Heart left ventricle (tissue), 16 donors: Measurements from ENCODE around the gene SLC9A3. TPM values are rescaled to one million over a fixed set of nuclear protein-coding genes. Genes with fewer than 3 reads are reported as not detected.
"Not testable (repeated sequence)": the region's sequence is repeated elsewhere in the genome, so short reads cannot be mapped to it uniquely, and the experiment has no call there.

Experiments
- ATAC-seq, 4 donors: fragments of 200-7000 bp; cut with Tn5 transposase; one replicate each; pipeline ENCODE4 v1.9.1; 2020 to 2022; ENCODE audit warnings: moderate library complexity in 4 of 4, mild to moderate bottlenecking in 3 of 4, moderate number of reproducible peaks in 1 of 4
- DNase-seq, 5 donors: peaks; one replicate each; pipeline ENCODE4 v3.0.0-alpha.2; 2020
- H3K27ac ChIP-seq, 12 donors: fragments of 200-600 bp; sonication (generic) in 4 of 12; one replicate each; pipeline versions ENCODE4 v1.5.0 to v1.8.0; 2016 to 2022; ENCODE audit warnings: mild to moderate bottlenecking in 2 of 12
- H3K27me3 ChIP-seq, 9 donors: fragments of 200-600 bp; sonication (generic) in 2 of 9; one replicate each; pipeline versions ENCODE4 v1.5.1 to v1.8.0; 2016 to 2022; ENCODE audit warnings: mild to moderate bottlenecking in 3 of 9
- H3K36me3 ChIP-seq, 9 donors: fragments of 200-600 bp; sonication (generic) in 2 of 9; one replicate each; pipeline versions ENCODE4 v1.5.0 to v1.8.0; 2018 to 2022; ENCODE audit warnings: mild to moderate bottlenecking in 2 of 9
- H3K4me1 ChIP-seq, 12 donors: fragments of 200-600 bp; sonication (generic) in 4 of 12; one replicate each; pipeline versions ENCODE4 v1.5.0 to v1.8.0; 2016 to 2022; ENCODE audit warnings: mild to moderate bottlenecking in 3 of 12
- H3K4me3 ChIP-seq, 12 donors: fragments of 200-600 bp; sonication (generic) in 4 of 12; one replicate each; pipeline versions ENCODE4 v1.5.0 to v1.8.0; 2017 to 2022; ENCODE audit warnings: mild to moderate bottlenecking in 9 of 12, moderate library complexity in 4 of 12
- H3K9me3 ChIP-seq, 12 donors: fragments of 200-600 bp; sonication (generic) in 4 of 12; one replicate each; pipeline versions ENCODE4 v1.5.0 to v1.8.0; 2016 to 2022; ENCODE audit warnings: mild to moderate bottlenecking in 1 of 12
- CTCF ChIP-seq, 12 donors: fragments of 200-600 bp; sonication (generic) in 4 of 12; IDR thresholded peaks; one replicate each; pipeline versions ENCODE4 v1.5.0 to v1.8.0; 2018 to 2022; ENCODE audit warnings: antibody characterized with exemption in 12 of 12, mild to moderate bottlenecking in 5 of 12
- POLR2A ChIP-seq, 2 donors: fragments of 450-650 bp; IDR thresholded peaks; one replicate each; pipeline ENCODE4 v1.6.1; 2017; ENCODE audit warnings: antibody characterized with exemption in 2 of 2, mild to moderate bottlenecking in 2 of 2, moderate library complexity in 2 of 2
- WGBS, 4 donors: extraction: QIAGEN DNeasy Blood & Tissue Kit in 2 of 4; methylation state at CpG; one replicate each; pipeline versions ENCODE4 v1.1.5 to v1.1.7; 2013 to 2018; 5-methylcytosine and 5-hydroxymethylcytosine counted together
- intact Hi-C, 10 donors: fragments of 100-400 bp; cut with DNase I; formaldehyde crosslinking; loops; one replicate each; pipeline versions ENCODE4 v1.11.1 to v1.14.2; 2022
- polyA plus RNA-seq, 2 donors: library from polyadenylated mRNA; stranded (reverse); fragments of 200-250 nt; gene quantifications; one replicate each; pipeline ENCODE4 v1.2.3, GENCODE V29; 2013
- total RNA-seq, 9 donors: library from RNA; depleted of rRNA in 2 of 9; stranded (reverse); fragments of >200 nt in 2 of 9; fragmentation: NEBNext Ultra II Directional in 3 of 9; extraction: Animal tissue kit (Norgen Biotek cat#: 25700) in 3 of 9; gene quantifications; one replicate each; pipeline versions ENCODE4 v1.1.0 to v1.2.4, GENCODE V29; 2016 to 2023
- donor health status: ischemic (EF 13 %, LVEDD 7.1; RV severe dilation, severe dysfunction).
- donor health status: healthy with polysubstance abuse.
- donor health status: DM: no; HTN: yes; CAD: no.
- donor health status: DM: no; HTN: no; CAD: no.
- donor health status: ischemic (EF 25% LVEDD 6.9; RV normal size, moderate dysfunction).
- donor health status: ischemic (EF 25% LVEDD 5.7; RV mildly dilated, moderate dysfunction).
- donor health status: healthy.
- donor health status: DM: yes; HTN: yes; CAD: no.
- donor health status: ischemic (EF 35%, LVEDD 5.7; RV mildly dilated, moderate dysfunction).
- donor health status: nonischemic (EF 11% LVEDD 7.7; RV severe dilation, severe dysfunction).
- donor health status: DM: yes; HTN: yes; CAD: no.
- donor health status: PGD.
- donor health status: ischemic (EF 29% LVEDD 5.4; RV normal size, mild dysfunction).
- donor health status: nonischemic (EF 23%, LVEDD 6.1; RV moderate dilation, normal function).

The SLC9A3 gene
- total and polyA plus RNA-seq, 11 donors, result 0.50 to 3.8 (median 1.0) TPM

- Histone ChIP-seq H3K4me1 (no peaks in the 10 kb centered on the region), H3K27ac (no peak overlapping the region), H3K27me3 (peaks cover 2 to 40% (median 20%) of the 10 kb centered on the region in 9 donors), H3K36me3 (no peaks in the 10 kb centered on the region), H3K4me3 (no peak overlapping the region), H3K9me3 (no peaks in the 10 kb centered on the region)
- TF ChIP-seq CTCF (IDR thresholded peaks at IDR 0.05), result no peak
- no peak for TF ChIP-seq POLR2A (IDR thresholded peaks at IDR 0.05)
- DNase-seq, result no peak
- ATAC-seq, result no peak
- intact Hi-C loops, result no loop called here
- 76 to 89% (median 85%) methylated on average over 22 of the region's 22 CpGs for WGBS, 4 donors
Measured at GRCh38 chr5:509611-510185, 14.6 kb downstream of the SLC9A3 start.

GRCh38 chr5:507986-508575, 16.2 kb downstream of the SLC9A3 start:
- H3K36me3 ChIP-seq, H3K27ac ChIP-seq, H3K4me1 ChIP-seq, DNase-seq, H3K9me3 ChIP-seq, H3K4me3 ChIP-seq, ATAC-seq, intact Hi-C loops: not testable (repeated sequence)
- H3K27me3 ChIP-seq, result peaks cover 0 to 33% (median 9%) of the 10 kb centered on the region in 9 donors
- WGBS, 4 donors, result 92 to 98% (median 97%) methylated on average over 20 to 42 of the region's 42 CpGs

GRCh38 chr5:505951-506525, 18.2 kb downstream of the SLC9A3 start:
- intact Hi-C loops, result no loop called here
- WGBS, 4 donors, result 72 to 78% (median 74%) methylated on average over 27 to 30 of the region's 30 CpGs
- DNase-seq, result no peak
- no peak for ATAC-seq
- TF ChIP-seq POLR2A (IDR thresholded peaks at IDR 0.05) (no peak), CTCF (IDR thresholded peaks at IDR 0.05) (no peak)
- Histone ChIP-seq H3K27me3 (peaks cover 0 to 35% (median 12%) of the 10 kb centered on the region in 9 donors), H3K4me3 (no peak overlapping the region), H3K27ac (no peak overlapping the region), H3K4me1 (no peaks in the 10 kb centered on the region), H3K36me3 (no peaks in the 10 kb centered on the region), H3K9me3 (no peaks in the 10 kb centered on the region)

GRCh38 chr5:504326-505154, 19.7 kb downstream of the SLC9A3 start:
- Histone ChIP-seq H3K27me3 (peaks cover 0 to 39% (median 18%) of the 10 kb centered on the region in 9 donors), H3K4me1 (no peaks in the 10 kb centered on the region), H3K36me3 (no peaks in the 10 kb centered on the region), H3K9me3 (no peaks in the 10 kb centered on the region), H3K27ac (no peak overlapping the region), H3K4me3 (no peak overlapping the region)
- intact Hi-C loops, result no loop called here
- 58 to 73% (median 64%) methylated on average over 13 to 33 of the region's 33 CpGs for WGBS, 4 donors
- DNase-seq (no peak), ATAC-seq (no peak)
- no peak for TF ChIP-seq POLR2A (IDR thresholded peaks at IDR 0.05)
- no peak for TF ChIP-seq CTCF (IDR thresholded peaks at IDR 0.05)
